ENCODE results near the gene FTH1.

- TF ChIP-seq, protein P1, sequence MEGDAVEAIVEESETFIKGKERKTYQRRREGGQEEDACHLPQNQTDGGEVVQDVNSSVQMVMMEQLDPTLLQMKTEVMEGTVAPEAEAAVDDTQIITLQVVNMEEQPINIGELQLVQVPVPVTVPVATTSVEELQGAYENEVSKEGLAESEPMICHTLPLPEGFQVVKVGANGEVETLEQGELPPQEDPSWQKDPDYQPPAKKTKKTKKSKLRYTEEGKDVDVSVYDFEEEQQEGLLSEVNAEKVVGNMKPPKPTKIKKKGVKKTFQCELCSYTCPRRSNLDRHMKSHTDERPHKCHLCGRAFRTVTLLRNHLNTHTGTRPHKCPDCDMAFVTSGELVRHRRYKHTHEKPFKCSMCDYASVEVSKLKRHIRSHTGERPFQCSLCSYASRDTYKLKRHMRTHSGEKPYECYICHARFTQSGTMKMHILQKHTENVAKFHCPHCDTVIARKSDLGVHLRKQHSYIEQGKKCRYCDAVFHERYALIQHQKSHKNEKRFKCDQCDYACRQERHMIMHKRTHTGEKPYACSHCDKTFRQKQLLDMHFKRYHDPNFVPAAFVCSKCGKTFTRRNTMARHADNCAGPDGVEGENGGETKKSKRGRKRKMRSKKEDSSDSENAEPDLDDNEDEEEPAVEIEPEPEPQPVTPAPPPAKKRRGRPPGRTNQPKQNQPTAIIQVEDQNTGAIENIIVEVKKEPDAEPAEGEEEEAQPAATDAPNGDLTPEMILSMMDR (IDR thresholded peaks at IDR 0.05; ENCODE audit: poor library complexity, severe bottlenecking): no peak
- TF ChIP-seq EP300 (conservative IDR thresholded peaks at IDR 0.05; ENCODE audit: poor library complexity, severe bottlenecking) (no peak), RAD21 (conservative IDR thresholded peaks at IDR 0.05) (no peak), TAF1 (IDR thresholded peaks at IDR 0.05; ENCODE audit: low read depth) (no peak), REST (IDR thresholded peaks at IDR 0.05; ENCODE audit: borderline replicate concordance) (no peak), POLR2AphosphoS5 (IDR thresholded peaks at IDR 0.05) (no peak), EZH2 (IDR thresholded peaks at IDR 0.05; ENCODE audit: borderline replicate concordance, insufficient read depth, low read length, poor library complexity, severe bottlenecking) (no peak)
Observed at GRCh38 chr11:61926235-61926634, 41.2 kb downstream of the FTH1 start.
